Subcutaneous abdominal adipose tissue (tissue), 5 donors: ENCODE results near the gene LSM7.

Experiments used
- H3K27ac ChIP-seq: one replicate; pipeline ENCODE4 v1.7.0; 2013; ENCODE audit warnings: low read depth, mild to moderate bottlenecking, inconsistent platforms, low read length, moderate library complexity
- H3K27me3 ChIP-seq, 5 donors: one replicate each; pipeline ENCODE4 v1.7.0; 2013; ENCODE audit warnings: low read length in 5 of 5, inconsistent platforms in 1 of 5; ENCODE audit not compliant: control insufficient read depth in 5 of 5, insufficient read depth in 4 of 5
- H3K36me3 ChIP-seq, 5 donors: one replicate each; pipeline ENCODE4 v1.7.0; 2013; ENCODE audit warnings: low read length in 5 of 5; ENCODE audit not compliant: control insufficient read depth in 5 of 5, insufficient read depth in 5 of 5
- H3K4me1 ChIP-seq, 5 donors: one replicate each; pipeline ENCODE4 v1.7.0; 2013; ENCODE audit warnings: low read length in 5 of 5, mild to moderate bottlenecking in 3 of 5, moderate library complexity in 1 of 5; ENCODE audit not compliant: control insufficient read depth in 5 of 5, insufficient read depth in 5 of 5
- H3K4me3 ChIP-seq, 5 donors: one replicate each; pipeline ENCODE4 v1.7.0; 2013; ENCODE audit warnings: low read length in 5 of 5, low read depth in 1 of 5
- H3K9ac ChIP-seq, 5 donors: one replicate each; pipeline ENCODE4 v1.7.0; 2013; ENCODE audit warnings: low read length in 5 of 5, mild to moderate bottlenecking in 4 of 5, moderate library complexity in 3 of 5
- H3K9me3 ChIP-seq, 5 donors: one replicate each; pipeline ENCODE4 v1.7.0; 2013; ENCODE audit warnings: low read length in 5 of 5; ENCODE audit not compliant: control insufficient read depth in 5 of 5
- donor health status: healthy.
- donor health status: healthy.
- donor health status: healthy.
- donor health status: healthy.
- donor health status: healthy.

Gene LSM7

DNA sequence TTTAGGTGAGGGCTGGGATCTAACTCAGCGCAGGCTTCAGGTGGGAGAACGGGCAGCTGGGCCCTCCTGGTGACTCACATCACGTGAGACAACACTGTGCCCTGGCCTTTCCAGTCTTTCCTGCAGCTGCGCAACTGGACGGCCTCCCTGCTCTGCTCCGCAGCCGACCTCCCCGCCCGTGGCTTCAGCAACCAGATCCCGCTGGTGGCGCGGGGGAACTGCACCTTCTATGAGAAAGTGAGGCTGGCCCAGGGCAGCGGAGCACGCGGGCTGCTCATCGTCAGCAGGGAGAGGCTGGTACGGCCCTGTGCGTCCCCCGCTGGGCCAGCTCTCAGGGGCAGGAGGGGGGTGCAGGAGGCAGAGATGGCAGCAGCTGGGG, 8.9 kb upstream of the LSM7 start:
- H3K36me3 ChIP-seq = peaks cover 0 to 42% (median 26%) of the 10 kb centered on the region in 5 donors
- no peak overlapping the region for H3K9ac ChIP-seq

DNA sequence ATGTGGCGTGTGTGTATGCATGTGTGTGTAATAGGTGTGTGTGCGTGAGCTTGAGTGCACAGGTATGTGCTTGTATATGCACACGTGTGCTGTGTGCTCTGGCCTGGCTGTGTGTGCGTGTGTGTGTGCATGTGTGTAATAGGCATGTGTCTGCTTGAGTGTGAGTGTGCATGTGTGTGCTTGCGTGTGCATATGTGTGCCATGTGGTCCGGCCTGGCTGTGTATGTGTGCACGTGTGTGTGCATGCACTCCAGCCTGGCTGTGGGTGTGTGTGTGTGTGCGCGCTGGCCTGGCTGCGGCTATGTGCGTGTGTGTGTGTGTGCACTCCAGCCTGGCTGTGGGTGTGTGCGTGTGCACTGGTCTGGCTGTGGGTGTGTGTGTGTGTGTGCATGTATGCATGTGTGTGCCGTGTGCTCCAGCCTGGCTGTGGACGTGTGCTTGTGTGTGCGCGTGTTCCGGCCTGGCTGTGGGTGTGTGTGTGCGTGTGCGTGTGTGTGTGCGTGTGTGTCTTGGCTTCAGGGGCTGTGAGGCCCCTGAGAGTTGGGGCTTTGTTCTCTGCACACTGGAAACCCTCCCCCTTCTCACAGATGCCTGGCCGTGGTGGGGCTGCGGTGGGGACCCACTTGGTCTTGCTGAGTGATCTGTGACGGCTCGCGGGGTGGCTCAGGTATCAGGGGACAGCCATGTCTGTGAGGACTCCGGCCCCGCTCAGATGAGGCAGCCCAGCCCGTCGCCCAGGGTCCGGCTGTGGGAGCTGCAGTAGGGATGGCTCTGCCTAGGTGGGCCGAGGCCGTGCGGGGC, 8.3 kb upstream of the LSM7 start:
- no peak overlapping the region for H3K9ac ChIP-seq
- H3K36me3 ChIP-seq = peaks cover 0 to 40% (median 26%) of the 10 kb centered on the region in 5 donors
- H3K4me1 ChIP-seq = peaks cover 0 to 24% (median 19%) of the 10 kb centered on the region in 5 donors
- H3K9me3 ChIP-seq = no peaks in the 10 kb centered on the region
- H3K27ac ChIP-seq = no peak overlapping the region
- H3K4me3 ChIP-seq = no peak overlapping the region
- no peaks in the 10 kb centered on the region for H3K27me3 ChIP-seq

More for the DNA sequence above, 8.9 kb upstream of the LSM7 start:
- no peaks in the 10 kb centered on the region for H3K27me3 ChIP-seq
- peaks cover 0 to 18% (median 14%) of the 10 kb centered on the region in 5 donors for H3K4me1 ChIP-seq
- H3K4me3 ChIP-seq = no peak overlapping the region
- no peaks in the 10 kb centered on the region for H3K9me3 ChIP-seq
- H3K27ac ChIP-seq = no peak overlapping the region

DNA sequence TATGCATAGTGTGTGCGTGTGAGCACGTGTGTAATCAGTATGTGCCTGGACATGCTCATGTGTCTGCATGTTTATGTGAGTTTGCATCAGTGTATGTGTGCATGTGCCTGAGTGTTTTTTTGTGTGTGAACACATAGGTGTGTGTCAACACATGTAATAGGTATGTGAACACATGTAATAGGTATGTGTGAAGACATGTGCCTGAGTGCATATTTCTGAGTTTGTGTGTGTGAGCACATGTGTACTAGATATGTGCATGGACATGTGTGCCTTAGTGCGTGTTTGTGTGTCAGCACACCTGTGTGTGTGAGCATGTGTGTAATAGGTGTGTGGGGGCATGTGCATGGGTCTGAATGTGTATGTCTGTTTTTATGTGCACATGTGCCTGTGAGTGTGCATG, 7.5 kb upstream of the LSM7 start:
- H3K9ac ChIP-seq = no peak overlapping the region
- H3K4me3 ChIP-seq = no peak overlapping the region
- no peak overlapping the region for H3K27ac ChIP-seq
- peaks cover 0 to 31% (median 17%) of the 10 kb centered on the region in 5 donors for H3K36me3 ChIP-seq
- H3K9me3 ChIP-seq = no peaks in the 10 kb centered on the region
- H3K27me3 ChIP-seq = no peaks in the 10 kb centered on the region
- peaks cover 1 to 33% (median 21%) of the 10 kb centered on the region in 5 donors for H3K4me1 ChIP-seq

DNA sequence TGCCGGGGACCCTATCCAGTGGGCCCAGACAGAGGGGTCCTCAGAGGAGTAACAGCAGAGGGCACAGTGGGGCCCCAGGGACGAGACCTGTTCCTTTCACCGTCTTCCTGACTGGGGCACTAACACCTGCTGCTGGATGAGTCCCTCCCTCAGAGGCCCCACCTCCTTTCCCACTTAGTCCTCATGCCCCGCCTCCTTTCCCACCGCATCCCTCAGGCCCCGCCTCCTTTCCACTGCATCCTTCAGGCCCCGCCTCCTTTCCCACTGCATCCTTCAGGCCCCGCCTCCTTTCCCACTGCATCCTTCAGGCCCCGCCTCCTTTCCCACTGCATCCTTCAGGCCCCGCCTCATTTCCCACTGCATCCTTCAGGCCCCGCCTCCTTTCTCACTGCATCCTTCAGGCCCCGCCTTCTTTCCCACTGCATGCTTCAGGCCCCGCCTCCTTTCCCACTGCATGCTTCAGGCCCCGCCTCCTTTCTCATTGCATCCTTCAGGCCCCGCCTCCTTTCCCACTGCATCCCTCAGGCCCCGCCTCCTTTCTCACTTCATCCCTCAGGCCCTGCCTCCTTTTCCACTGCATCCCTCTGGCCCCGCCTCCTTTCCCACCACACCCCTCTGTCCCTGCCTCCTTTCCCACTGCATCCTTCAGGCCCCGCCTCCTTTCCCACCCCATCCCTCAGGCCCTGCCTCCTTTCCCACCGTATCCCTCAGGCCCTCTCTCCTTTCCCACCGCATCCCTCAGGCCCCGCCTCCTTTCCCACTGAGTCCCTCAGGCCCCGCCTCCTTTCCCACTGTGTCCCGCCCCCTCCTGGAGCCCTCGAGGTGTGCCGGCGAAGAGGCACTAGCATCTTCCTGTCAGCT, 6.8 kb upstream of the LSM7 start:
- Histone ChIP-seq H3K9ac (no peak overlapping the region), H3K27ac (no peak overlapping the region), H3K9me3 (no peaks in the 10 kb centered on the region), H3K27me3 (no peaks in the 10 kb centered on the region), H3K4me3 (no peak overlapping the region), H3K4me1 (peaks cover 1 to 39% (median 26%) of the 10 kb centered on the region in 5 donors), H3K36me3 (peaks cover 0 to 26% (median 16%) of the 10 kb centered on the region in 5 donors)

DNA sequence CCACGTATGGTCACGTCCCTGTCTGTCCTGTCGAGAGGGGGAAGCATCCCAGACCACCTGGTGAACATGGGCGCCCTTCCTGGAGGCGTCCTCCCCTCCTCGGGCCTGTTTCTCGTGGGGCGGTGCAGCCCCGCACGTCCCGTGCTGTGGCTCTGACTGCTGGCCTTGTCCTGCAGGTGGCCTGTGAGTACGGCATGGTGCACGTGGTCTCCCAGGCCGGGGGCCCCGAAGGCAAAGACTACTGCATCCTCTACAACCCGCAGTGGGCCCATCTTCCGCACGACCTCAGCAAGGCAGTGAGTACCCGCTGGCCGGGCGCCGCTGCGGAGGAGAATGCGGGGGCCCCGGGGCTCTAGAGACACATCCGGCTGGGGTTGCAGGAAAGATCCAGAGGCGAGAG, 6.0 kb upstream of the LSM7 start:
- Histone ChIP-seq H3K9ac (no peak overlapping the region), H3K27ac (no peak overlapping the region), H3K4me3 (no peak overlapping the region), H3K36me3 (peaks cover 0 to 18% (median 9%) of the 10 kb centered on the region in 5 donors), H3K4me1 (peaks cover 1 to 46% (median 31%) of the 10 kb centered on the region in 5 donors), H3K27me3 (no peaks in the 10 kb centered on the region), H3K9me3 (no peaks in the 10 kb centered on the region)

DNA sequence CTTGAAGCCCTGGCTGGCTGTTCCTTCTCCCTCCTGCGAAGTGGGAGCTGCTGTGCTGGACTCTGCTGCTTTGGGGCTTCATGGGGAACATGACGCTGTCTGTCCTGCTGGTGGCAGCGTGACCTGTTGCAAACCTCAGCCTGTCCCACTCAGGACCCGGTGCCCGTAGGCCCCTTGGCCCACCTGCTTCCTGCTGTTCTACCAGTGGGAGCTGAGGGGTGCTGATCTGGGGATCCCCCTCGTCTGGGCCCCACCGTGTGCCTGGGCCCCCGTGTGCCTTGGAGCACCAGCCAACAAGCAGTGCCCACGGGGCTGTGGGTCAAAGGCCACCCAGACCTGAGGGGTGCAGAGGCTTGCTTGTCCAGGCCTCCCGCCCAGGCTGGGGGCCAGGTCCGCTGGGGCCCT, 5.4 kb upstream of the LSM7 start:
- Histone ChIP-seq H3K9ac (peak overlapping the region in 1 of 5 donors; percentile 37), H3K27ac (no peak overlapping the region), H3K27me3 (no peaks in the 10 kb centered on the region), H3K36me3 (peaks cover 0 to 12% (median 5%) of the 10 kb centered on the region in 5 donors), H3K4me3 (no peak overlapping the region), H3K4me1 (peaks cover 4 to 52% (median 37%) of the 10 kb centered on the region in 5 donors), H3K9me3 (no peaks in the 10 kb centered on the region)

DNA sequence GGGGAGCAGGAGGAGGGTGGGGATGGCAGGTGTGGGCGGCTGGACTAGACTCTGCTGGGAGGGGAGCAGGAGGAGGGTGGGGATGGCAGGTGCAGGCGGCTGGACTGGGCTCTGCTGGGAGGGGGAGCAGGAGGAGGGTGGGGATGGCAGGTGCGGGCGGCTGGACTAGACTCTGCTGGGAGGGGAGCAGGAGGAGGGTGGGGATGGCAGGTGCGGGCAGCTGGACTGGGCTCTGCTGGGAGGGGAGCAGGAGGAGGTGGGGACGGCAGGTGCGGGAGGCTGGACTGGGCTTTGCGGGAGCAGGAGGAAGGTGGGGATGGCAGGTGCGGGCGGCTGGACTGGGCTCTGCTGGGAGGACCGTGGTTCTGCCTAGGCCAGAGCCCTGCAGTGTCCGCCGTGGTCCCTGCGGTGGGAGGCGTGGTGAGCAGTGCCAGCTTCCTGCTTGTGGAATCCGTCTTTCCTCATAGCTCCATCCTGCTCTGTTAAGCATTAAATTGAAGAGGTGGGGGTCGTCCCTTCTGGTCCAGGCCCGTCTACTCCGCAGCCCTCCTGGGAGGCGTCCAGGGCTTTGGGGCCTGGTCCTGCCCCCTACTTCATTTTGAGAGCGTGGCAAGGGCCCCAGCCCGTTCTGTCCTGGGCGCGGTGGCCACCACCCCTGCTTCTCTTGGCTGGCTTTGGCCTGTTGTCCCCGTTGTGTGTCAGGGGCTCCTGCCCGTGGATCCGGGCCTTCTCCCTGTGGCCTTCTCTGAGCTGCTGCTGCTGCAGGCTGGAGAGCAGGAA, 4.8 kb upstream of the LSM7 start:
- H3K9ac ChIP-seq = peak overlapping the region in 2 of 5 donors; percentile 27 to 43
- peaks cover 4 to 52% (median 37%) of the 10 kb centered on the region in 5 donors for H3K4me1 ChIP-seq
- H3K4me3 ChIP-seq = no peak overlapping the region
- peaks cover 0 to 11% (median 4%) of the 10 kb centered on the region in 5 donors for H3K36me3 ChIP-seq
- H3K9me3 ChIP-seq = no peaks in the 10 kb centered on the region
- no peaks in the 10 kb centered on the region for H3K27me3 ChIP-seq
- no peak overlapping the region for H3K27ac ChIP-seq

DNA sequence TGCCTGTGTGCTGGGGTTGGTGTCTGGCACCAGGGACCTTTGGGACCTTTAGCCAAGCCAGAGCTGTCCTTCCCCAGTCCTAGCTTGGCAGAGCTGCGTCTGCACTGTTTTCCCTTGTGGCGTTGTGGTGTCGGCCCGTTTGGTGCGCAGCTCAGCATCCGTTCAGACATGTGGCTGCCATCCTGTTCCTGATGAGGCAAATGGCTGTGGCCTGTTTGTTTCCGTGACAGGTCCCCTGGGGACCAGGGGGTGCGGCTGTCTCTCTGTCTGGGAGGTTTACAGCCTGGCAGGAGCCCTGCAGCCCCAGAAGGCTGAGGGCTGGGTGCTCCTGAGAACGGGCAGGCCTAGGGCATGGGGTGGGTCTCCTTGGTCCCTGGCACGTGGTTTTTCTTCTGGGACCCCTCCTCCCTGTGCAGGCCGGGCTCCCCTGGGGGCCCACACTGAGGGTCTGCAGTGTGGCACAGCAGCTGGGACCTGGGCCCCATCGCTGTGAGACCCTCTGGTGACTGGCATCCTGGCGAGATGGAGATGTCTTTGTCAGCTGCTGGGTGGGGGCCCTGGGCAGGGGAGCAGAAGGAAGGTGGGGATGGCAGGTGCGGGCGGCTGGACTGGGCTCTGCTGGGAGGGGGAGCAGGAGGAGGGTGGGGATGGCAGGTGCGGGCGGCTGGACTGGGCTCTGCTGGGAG, 4.1 kb upstream of the LSM7 start:
- Histone ChIP-seq H3K27me3 (no peaks in the 10 kb centered on the region), H3K9ac (peak overlapping the region in 3 of 5 donors; percentile 9 to 53 (median 42)), H3K36me3 (peaks cover 0 to 7% (median 3%) of the 10 kb centered on the region in 5 donors)

DNA sequence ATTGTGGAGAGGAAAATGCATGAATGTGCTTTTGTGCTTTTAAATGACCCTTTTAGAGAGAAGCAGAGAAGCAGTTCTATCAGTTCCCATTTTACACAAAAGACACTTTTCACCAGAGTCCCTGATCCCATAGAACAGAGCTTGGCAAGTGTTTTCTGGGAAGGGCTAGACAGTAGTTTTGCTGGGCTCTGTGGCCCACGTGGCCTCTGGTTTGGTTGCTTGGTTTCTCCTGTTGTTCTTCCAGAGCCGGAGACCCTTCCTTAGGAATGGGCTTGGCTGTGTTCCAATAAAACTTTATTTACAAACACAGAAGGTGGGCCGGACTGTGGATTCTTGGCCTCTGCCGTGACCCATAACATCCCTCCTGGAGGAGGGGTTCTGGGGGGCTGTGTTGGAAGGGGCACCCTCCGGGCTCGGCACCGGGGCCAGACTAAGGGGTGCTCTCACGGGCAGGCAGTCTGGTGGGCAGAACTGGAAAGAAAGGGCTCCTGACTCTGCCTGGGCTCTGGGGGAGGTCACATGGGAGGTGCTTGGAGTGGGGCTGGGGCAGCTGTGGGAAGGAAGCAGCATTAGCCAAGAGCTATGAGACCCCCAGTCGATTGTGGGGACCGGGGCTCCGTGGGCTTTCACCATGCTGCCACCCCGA, 3.3 kb upstream of the LSM7 start:
- Histone ChIP-seq H3K27ac (peak overlapping the region; percentile 10), H3K9ac (peak overlapping the region in 2 of 5 donors; percentile 42 to 53), H3K27me3 (no peaks in the 10 kb centered on the region), H3K4me1 (peaks cover 9 to 64% (median 52%) of the 10 kb centered on the region in 5 donors), H3K9me3 (no peaks in the 10 kb centered on the region), H3K36me3 (no peaks in the 10 kb centered on the region), H3K4me3 (no peak overlapping the region)

More for the DNA sequence above, 4.1 kb upstream of the LSM7 start:
- Histone ChIP-seq H3K9me3 (no peaks in the 10 kb centered on the region), H3K4me1 (peaks cover 7 to 57% (median 44%) of the 10 kb centered on the region in 5 donors), H3K4me3 (no peak overlapping the region), H3K27ac (peak overlapping the region; percentile 10)
